SKM-1 (cell line): ENCODE measurements around the gene SFMBT1.

Experiments
- DNase-seq: peaks from one replicate; lab custom pipeline; 2025; ENCODE audit not compliant: unreplicated experiment; lab: John Stamatoyannopoulos, UW

Gene SFMBT1

DNA sequence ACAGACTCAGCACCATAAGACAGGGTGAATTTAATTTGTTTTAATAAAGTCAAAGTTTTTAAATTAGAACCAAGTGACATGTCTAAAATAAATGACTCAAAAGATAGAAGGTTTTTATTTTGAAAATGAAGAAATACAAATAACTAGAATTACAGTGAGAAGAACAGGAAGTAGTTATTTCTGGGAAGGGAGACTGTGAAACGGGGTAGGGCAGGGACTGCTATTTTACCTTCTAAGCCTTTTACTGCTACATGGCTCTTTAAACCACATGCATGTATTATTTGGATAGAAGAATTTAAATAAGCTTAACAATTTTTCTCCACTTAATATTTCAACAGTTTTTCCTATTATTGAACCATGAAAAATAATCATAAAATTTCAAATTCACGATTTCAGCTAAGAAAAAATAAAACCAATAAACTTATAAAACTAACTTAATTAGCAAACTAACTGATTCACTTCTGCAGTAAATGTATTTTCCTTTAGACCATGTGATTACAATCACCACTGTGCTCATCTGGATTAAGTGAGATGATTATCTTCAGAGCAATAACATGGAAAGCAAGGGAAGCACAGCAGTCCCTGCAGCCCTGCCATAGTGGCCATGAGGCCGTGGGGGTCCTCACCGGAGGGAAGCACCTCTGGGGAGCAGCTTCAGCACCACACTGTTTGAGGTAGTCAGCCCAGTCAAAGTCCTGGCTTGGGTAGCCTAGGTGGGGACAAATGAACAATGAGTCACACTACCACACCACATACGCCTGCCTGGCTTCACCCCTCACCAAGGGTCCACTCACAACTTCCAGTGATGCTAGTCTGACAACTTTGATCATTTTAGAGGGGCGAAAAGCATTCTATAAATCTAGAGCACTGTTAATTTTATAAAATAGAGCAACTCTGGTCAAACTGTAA, 120.2 kb downstream of the SFMBT1 start:
- DNase-seq: no peak

DNA sequence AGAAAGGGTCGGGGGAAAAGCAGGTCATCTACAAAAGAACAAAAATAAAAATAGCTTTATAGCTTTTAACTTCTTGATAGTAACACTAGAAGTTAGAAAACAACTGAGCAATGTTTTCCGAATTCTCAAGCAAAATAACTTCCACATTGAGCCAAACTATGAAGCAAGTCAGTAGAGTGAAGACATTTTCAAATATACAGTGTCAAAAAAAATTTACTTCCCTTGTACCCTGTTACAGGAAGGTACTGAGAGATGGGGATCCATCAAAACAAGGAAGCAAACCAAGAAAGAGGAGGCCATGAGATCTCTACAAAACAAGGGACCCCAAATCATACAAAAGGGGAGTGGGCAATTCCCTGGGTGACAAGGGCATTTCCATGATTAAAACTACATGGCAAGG, 121.9 kb downstream of the SFMBT1 start:
- no peak for DNase-seq

DNA sequence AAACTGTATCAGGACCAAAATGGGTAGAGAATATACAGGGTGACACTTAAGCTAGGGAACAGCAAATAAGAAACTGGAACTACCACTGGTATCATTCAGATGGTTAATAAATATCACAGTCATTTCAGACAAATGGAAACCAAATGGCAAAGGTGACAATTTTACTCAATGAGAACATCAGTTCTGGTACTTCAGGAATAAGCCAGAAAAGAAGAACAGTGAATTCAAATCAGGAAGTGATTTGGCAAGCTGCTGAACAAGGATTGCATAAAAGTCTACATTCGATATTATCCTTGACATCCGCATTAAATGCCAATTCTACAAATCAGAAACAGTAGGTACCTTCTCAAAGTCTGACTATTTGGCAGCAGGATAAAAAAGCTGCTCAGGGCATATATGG, 125.0 kb downstream of the SFMBT1 start:
- DNase-seq: no peak

DNA sequence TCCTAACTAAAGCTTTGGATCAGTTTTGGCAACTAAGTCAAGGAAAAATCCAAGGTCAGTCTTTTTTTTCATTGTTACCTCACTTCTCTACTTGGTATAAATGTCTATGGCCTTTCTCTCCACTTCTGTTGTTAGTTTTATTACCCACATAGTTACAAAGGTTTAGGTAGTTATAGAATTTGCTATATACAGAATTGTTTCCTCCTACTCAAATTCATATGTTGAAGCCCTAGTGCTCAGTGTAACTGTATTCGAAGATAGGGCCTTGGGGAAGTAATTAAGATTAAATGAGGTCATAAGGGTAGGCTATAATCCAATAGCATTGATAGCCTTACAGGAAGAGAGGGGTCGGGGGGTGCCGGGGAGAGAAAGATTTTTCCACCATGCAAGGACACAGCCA, 128.8 kb downstream of the SFMBT1 start:
- DNase-seq: no peak

DNA sequence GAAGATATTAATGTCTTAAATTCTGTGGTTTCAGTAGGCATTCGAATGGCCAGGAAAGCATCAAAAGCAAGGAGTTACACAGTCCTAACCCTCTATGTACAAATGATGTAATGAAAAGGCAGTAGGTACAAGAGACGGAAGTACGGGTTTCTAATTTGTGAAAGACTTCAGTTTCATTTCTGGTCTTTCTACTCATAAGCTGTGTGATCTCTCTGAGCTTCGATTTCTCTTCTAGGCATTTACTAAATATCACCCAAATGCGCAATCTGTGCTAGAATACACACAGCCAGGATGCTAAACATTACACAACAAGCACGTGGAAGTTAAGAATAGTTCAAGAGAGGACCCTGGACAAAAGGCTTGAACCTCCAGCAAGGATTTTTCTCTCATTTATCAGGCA, 130.6 kb downstream of the SFMBT1 start:
- DNase-seq: no peak

DNA sequence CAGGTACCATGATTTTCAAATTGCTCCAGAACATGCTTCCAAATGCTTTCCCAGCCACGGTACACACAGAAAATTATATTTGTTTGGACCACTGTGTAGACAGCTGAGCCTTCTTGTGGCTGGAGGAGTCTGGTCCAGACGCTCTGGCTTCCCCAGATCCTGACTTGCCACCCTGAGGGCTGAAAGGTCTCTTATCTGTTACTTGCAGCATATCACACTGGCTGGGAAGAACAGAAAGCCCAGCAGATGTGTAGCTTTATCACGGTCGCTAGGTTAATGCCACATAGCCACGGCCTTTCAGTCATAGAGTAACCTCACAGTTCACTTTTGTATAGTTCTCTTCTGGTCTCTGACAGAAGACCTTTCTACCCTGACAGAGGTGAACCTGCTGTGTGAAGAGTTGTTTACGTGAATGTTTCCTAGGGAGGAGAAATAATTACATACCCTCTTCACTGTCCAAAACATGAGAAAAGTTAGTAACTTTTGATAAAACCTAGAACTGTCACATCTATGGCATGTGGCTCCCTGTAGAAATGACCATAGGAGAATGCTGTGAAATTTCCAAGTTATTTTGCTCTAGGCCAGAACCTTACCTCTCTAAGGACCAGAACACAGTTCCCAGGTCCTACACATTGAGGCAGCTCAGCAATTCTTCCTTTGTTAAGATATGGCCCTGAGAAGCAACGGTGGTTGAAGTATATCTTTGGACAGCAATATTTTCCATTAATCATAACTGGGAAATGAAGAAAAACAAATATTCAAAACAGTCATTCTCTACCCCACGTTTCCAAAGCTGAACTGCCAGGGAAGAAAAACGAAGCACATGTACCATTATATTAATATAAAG, 132.8 kb downstream of the SFMBT1 start:
- DNase-seq: no peak

DNA sequence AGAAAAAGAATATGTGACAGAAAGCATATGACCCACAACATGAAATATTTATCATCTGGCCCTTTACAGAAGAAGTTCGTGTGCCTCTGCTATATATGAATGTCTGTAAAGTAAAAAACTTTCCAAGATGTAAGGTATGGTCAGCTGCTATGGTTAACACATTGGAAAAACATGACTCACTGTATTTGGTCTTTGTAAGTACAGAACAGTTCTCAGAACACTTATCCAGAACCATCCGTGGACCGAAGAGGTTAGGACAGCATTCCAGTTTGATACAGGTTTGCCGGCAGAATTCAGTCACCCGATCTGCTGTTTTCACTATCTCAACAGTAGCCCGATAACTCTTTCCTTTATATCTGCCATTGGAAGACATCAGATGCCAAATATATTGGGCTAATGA, 135.1 kb downstream of the SFMBT1 start:
- DNase-seq: no peak

DNA sequence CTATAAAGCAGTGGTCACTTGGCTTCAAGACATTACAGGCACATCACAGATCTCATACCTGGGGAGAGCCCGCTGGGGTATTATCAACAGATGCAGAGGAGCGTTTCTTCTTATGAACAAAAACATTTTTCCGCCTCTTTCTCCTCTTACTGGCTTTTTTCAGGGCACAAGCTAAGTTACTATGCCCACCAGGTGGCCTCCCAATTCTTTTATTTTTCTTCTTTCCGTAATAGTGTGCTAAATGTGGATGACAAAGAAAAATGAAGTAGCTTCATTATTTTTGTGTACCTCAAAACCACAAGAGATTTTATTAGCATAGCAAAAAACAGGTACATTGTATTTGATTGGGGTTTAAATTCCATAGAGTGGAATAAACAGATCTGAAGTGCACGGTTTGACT, 138.4 kb downstream of the SFMBT1 start:
- DNase-seq: no peak

DNA sequence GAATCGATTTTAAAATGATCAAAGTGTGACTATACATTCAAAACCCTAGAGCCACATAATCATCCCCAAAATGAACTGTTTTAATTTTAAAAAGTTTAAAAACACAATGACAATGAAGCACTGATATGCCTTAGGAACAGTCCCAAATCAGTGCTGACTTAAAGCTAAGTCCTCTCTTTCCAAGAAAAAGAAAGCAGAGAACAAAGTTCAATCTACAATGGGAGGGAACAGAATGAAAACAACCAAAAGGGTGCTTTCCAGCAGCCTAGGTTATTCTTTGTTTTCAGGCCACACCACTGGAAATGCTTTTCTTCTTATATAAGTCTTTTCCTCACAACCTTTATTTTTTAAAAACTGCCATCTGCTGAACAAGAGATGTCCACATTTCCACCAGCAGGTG, 141.3 kb downstream of the SFMBT1 start:
- no peak for DNase-seq

DNA sequence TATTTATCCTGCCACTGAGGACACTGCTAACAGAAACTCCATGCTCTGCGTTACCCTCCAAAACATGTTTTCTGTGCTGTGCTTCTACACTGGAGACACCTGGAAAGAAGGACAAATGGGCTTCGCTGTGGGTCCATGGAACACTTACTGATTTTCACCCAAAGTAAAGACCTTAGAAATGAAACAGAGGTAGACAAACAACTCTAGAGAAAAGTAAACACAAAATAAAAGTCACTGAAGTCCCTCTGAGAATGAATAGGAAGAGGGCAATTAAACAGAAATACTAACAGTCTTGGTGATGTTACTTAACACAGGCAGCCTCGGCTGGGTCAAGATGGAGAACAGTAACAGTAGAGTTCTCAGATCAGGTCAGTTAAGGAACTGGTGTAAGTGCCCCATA, 141.9 kb downstream of the SFMBT1 start:
- DNase-seq: no peak

DNA sequence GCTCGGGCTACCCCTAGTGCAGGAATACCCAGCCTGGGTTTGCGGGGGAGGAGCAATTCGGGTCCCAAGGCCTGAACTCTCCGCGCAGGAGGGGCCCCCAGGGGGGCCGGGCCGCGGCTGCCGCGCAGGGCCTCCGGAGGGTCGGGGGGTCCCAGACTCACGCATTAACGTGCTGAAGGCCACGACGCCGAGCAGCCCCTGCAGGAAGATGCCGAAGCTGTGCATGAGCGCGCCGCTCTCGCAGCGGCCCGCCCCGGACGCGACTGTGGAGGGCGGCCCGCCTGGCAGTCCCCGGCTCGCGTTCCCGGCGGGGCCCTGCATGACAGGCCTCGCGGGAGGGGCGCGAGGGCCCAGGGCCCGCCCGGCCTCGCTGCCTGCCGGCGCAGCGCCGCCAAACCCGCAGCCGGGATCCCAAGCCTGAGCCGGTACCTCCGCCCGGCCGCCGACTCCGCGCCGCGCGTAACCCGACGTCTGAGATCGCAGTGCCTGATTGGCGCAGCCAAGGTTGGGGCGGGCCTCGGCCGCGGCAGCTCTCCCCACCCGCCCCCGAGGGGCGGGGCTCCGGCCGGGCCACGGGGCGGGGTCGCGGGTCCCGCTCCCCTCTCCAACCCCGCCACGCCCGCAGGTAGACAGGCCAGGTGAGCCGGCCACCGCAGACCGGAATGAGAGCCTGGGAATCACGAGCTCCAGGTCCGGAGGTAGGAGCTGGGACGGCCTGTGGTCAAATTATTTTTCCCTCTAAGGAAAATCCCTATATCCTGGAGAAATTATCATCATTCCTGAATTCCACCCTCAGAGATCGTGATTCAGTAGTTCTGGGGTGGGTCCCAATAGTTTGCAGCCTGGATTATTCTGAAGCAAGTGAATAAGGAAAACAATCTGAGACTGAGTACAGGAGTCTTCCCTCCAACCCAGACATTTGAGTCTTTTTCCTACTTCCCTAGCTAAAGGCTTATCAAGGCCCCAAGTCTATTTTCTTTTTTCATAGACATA, 148.4 kb downstream of the SFMBT1 start, which contains the start of gene STIMATE:
Gene STIMATE, minus strand, starts transcription at position 419 of the 993 bp plus-strand sequence. Its CDS starts 98 bp downstream, at position 321.
- peak; percentile 48 for DNase-seq

DNA sequence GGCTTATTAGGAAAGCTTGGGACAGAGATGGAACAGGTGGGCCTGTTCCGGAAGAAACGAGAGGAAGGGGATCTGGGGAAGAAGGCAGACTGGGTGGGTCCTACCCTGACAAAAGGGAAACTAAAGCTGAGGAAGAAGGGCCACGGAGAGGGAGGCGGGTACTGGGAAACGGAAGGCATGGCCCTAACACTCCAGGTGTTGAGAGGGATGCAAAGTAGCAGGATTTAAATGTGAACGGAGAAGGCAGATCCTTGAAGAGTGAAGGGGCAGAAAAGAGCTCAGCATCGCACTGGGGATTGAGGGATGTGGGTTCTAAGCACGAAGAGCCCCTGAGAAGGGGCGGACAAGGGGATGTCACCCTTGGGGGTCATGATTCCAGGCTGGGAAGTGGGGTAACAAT, 149.3 kb downstream of the SFMBT1 start:
- no peak for DNase-seq

DNA sequence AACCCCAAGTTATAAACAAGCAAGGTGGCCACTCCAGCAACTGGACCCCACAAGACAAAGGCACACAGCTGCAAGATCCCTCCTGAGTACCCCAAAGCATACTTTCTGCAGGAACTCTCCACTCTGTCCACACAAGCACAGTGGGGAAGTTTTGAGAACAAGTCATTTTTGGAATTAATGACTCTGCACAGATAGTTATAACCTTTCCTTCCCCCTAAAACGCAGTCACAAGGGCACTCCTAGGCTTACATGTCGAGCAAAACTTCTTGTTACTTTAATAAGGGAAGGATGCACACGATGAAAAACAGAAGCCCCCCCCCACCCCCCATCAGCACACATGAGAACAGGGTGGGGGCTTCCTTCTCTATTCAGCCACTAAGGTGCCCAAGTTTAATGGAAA, 149.7 kb downstream of the SFMBT1 start:
- DNase-seq: no peak

DNA sequence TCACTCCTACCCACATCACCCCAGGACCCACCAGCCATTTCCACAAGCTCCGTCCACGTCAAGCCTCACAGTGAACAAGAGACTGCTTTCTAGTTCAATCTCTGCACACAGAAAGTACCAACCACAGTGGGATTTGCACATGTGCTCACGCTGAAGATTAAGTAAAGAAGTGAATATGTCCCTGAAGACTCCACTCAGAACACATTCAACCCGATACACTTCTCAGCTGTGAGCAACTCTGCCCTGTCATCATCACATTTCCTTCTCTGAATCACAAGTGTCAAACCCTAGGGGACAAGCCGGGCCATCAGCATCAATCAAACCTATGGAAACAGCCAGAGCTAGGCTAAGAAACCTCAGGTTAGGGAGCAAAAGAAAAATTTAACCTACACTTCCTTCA, 150.5 kb downstream of the SFMBT1 start:
- DNase-seq: no peak

DNA sequence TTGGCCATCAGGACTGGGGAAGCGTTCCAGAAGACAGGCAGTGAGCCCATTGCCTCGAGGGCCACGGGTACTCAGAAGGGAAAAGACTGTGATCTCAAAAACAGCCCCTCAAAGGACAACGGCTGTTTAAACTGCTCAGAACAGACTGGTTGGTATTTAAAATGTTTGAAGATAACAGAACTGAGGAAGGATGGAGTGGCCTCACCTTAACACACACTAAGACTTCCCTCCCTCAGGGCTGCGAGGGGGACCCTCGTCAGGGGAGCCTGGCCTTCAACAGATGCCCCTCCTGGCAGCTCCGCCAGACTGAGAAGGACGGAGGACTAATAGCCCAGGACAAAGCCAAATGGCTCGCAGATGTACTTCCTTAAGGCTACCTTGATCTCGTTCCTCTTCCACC, 151.1 kb downstream of the SFMBT1 start:
- no peak for DNase-seq

DNA sequence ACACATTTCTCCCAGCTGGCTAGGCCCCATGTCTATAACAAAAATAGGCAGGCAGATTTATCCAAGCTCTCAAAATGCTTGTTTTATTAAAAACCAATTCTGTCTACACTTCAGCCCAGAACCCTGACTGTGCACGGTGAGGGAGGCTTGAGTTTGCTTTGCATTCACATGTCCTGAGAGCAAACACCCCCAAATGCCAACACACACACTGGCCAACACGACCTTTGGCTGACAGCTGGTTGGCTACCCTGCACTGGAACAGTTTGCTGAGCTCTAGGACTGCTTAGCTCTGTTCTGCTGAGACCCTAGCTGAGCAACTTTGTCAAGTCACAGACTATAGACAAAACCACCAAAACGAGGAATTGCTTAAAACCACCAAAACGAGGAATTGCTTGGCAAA, 152.2 kb downstream of the SFMBT1 start:
- no peak for DNase-seq

DNA sequence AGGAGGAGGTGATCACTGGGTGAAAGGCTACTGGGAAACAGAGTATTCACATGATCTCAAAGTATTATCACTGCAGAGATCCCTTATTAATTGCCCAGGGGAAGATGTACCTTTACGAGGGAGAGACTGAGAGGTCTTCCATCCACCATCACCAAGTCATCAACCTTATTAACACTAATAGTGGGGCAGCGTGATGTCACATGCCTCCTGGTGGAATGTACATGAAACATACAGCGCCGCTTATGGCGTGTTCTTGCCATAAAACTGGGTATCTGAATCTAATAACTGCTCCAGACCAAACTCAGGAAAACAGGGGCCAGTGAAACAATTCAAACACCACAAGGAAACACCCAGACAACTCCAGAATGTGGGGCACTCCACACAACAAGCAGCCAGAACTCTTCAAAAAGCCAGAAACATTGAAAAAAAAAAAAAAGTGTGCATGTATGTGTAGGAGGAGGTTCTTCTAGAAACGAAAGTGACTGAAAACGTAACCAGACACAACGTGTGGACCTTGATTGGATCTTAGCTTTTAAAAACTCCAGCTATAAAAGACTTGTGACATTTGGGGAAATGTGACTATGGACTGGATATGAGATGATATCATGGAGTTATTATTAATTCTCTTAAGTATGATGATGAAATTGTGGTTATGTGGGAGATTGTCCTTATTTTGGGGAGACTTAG, 153.1 kb downstream of the SFMBT1 start:
- DNase-seq: no peak

DNA sequence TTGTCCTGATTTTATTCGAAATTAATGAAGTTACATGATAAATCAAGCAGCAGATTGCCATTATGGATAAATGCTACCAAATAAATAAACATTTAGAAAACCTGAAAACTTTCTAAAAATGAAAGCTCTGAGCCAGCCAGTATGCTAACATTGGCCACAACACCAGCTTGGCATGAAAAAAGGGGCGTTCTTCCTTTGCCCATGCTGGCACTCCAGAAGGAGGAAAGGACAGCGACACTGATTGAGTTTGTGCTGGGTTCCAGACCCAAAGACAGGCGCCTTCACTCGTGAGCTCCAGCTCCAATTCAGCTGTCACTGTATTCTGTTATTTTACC, 153.6 kb downstream of the SFMBT1 start:
- no peak for DNase-seq

DNA sequence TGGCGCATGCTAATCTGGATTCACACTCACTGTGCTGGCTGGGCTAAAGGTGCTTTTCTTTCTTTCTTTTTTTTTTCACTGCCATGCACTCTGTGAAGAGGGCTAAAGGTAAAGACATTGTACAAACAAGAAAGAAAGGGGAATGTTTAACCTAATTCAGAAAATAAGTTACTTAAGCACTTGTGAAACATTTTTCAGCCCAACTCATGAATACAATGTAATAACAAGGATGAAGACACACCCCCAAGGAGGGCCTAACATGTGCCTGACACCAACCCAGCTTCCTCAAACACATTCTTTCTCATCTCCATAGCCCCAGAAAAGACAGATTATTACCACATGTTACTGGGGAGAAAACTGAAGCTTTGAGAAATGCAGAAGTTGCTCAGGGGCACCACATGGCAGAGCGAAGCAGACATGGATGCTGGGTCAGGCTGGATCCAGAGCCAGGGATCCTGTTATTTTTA, 154.2 kb downstream of the SFMBT1 start:
- peak; percentile 98 for DNase-seq

DNA sequence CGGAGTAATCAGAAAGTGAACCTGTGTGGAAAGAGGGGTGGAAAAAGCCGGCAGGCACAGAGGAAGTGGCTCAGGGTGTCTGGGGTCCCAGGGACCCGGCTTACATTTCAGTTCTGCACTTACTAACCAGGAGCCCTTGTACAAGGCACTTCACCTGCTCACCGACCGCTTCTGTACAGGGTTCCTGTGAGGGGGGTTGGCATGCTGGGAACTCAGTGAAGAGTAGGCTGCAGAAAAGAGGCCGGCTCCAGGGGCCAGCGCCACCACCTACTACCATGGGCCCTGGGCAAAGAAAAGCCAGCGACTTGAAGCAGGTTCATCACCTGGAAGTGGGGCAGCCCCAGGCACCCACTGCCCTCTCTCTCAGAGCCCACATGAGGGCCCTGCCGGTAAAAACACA, 154.7 kb downstream of the SFMBT1 start:
- DNase-seq: no peak
